GM12892 (cell line): ENCODE results near the gene JOSD1.

Experiments used
- POLR2A ChIP-seq: IDR thresholded peaks from 2 replicates; pipeline ENCODE4 v1.6.1; 2011; ENCODE audit warnings: low read depth, low read length, control low read depth
- POLR2AphosphoS5 ChIP-seq: IDR thresholded peaks from 2 replicates; pipeline ENCODE4 v1.6.1; 2011; ENCODE audit warnings: low read depth, low read length, control low read depth
- TAF1 ChIP-seq: IDR thresholded peaks from 2 replicates; pipeline ENCODE4 v1.6.1; 2011; ENCODE audit warnings: low read depth, mild to moderate bottlenecking, control low read depth, low read length, borderline replicate concordance

- no peak for TF ChIP-seq POLR2A
- TF ChIP-seq POLR2AphosphoS5 = no peak
- no peak for TF ChIP-seq TAF1
Measured at GRCh38 chr22:38699784-38700183, 959 bp downstream of the JOSD1 start.
